ENCODE results near the gene PPARA. TPM values are rescaled to one million over a fixed set of nuclear protein-coding genes. Genes with fewer than 3 reads are reported as not detected.

The PPARA gene
- polyA plus RNA-seq, 1 donor from 2014 or later: 0.43 TPM

GRCh38 chr22:46290121-46290842 lies 140.0 kb downstream of the PPARA start:
- no peaks in the 10 kb centered on the region for H3K79me2 ChIP-seq (replicated peaks; ENCODE audit: insufficient read depth, low read length)
- H3K9me3 ChIP-seq (ENCODE audit: low read length): no peaks in the 10 kb centered on the region
- H3K9me2 ChIP-seq (ENCODE audit: insufficient read depth, low read length): no peaks in the 10 kb centered on the region
- H3K27me3 ChIP-seq (ENCODE audit: insufficient read depth, low read depth, low read length): no peaks in the 10 kb centered on the region
- H3K4me3 ChIP-seq (ENCODE audit: low read length): no peak overlapping the region
- H3K36me3 ChIP-seq (ENCODE audit: insufficient read depth, low read length): no peaks in the 10 kb centered on the region
- H4K20me1 ChIP-seq (ENCODE audit: insufficient read depth): no peaks in the 10 kb centered on the region
- no peak for TF ChIP-seq TAF1 (IDR thresholded peaks at IDR 0.05; ENCODE audit: low read depth)
- no peak for TF ChIP-seq MXI1 (conservative IDR thresholded peaks at IDR 0.05; ENCODE audit: poor library complexity, severe bottlenecking)
- TF ChIP-seq EZH2 (IDR thresholded peaks at IDR 0.05; ENCODE audit: borderline replicate concordance, insufficient read depth, low read length, poor library complexity, severe bottlenecking): no peak
- no peak for TF ChIP-seq SMC3 (conservative IDR thresholded peaks at IDR 0.05; ENCODE audit: poor library complexity)
- TF ChIP-seq CTCF (IDR thresholded peaks at IDR 0.05; ENCODE audit: poor library complexity, severe bottlenecking): no peak
- TF ChIP-seq RAD21 (conservative IDR thresholded peaks at IDR 0.05): no peak
- no peak for TF ChIP-seq POLR2AphosphoS5 (IDR thresholded peaks at IDR 0.05)
- TF ChIP-seq, protein P1, sequence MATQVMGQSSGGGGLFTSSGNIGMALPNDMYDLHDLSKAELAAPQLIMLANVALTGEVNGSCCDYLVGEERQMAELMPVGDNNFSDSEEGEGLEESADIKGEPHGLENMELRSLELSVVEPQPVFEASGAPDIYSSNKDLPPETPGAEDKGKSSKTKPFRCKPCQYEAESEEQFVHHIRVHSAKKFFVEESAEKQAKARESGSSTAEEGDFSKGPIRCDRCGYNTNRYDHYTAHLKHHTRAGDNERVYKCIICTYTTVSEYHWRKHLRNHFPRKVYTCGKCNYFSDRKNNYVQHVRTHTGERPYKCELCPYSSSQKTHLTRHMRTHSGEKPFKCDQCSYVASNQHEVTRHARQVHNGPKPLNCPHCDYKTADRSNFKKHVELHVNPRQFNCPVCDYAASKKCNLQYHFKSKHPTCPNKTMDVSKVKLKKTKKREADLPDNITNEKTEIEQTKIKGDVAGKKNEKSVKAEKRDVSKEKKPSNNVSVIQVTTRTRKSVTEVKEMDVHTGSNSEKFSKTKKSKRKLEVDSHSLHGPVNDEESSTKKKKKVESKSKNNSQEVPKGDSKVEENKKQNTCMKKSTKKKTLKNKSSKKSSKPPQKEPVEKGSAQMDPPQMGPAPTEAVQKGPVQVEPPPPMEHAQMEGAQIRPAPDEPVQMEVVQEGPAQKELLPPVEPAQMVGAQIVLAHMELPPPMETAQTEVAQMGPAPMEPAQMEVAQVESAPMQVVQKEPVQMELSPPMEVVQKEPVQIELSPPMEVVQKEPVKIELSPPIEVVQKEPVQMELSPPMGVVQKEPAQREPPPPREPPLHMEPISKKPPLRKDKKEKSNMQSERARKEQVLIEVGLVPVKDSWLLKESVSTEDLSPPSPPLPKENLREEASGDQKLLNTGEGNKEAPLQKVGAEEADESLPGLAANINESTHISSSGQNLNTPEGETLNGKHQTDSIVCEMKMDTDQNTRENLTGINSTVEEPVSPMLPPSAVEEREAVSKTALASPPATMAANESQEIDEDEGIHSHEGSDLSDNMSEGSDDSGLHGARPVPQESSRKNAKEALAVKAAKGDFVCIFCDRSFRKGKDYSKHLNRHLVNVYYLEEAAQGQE (IDR thresholded peaks at IDR 0.05; ENCODE audit: borderline replicate concordance): no peak
- TF ChIP-seq EP300 (conservative IDR thresholded peaks at IDR 0.05; ENCODE audit: poor library complexity, severe bottlenecking): no peak
- no peaks in the 10 kb centered on the region for H3F3A ChIP-seq (ENCODE audit: insufficient read depth, low read length, poor library complexity, severe bottlenecking)
- H2AFZ ChIP-seq (ENCODE audit: low read depth, low read length): no peak overlapping the region
- H3K27ac ChIP-seq (ENCODE audit: low read length): no peak overlapping the region
- no peak overlapping the region for H3K9ac ChIP-seq (ENCODE audit: low read length)
- H3K4me2 ChIP-seq (ENCODE audit: low read length): no peak overlapping the region

GRCh38 chr22:46290843-46291785 lies 140.8 kb downstream of the PPARA start:
- no peak overlapping the region for H3K9ac ChIP-seq (ENCODE audit: low read length)
- no peaks in the 10 kb centered on the region for H4K20me1 ChIP-seq (ENCODE audit: insufficient read depth)
- no peaks in the 10 kb centered on the region for H3K36me3 ChIP-seq (ENCODE audit: insufficient read depth, low read length)
- H3K27me3 ChIP-seq (ENCODE audit: insufficient read depth, low read depth, low read length): no peaks in the 10 kb centered on the region
- H3K27ac ChIP-seq (ENCODE audit: low read length): no peak overlapping the region
- H3K4me3 ChIP-seq (ENCODE audit: low read length): no peak overlapping the region
- H3K9me2 ChIP-seq (ENCODE audit: insufficient read depth, low read length): no peaks in the 10 kb centered on the region
- TF ChIP-seq EZH2 (IDR thresholded peaks at IDR 0.05; ENCODE audit: borderline replicate concordance, insufficient read depth, low read length, poor library complexity, severe bottlenecking): no peak
- TF ChIP-seq TAF1 (IDR thresholded peaks at IDR 0.05; ENCODE audit: low read depth): no peak
- TF ChIP-seq CTCF (IDR thresholded peaks at IDR 0.05; ENCODE audit: poor library complexity, severe bottlenecking): no peak
- TF ChIP-seq, protein P1 (IDR thresholded peaks at IDR 0.05; ENCODE audit: borderline replicate concordance): no peak
- H3K9me3 ChIP-seq (ENCODE audit: low read length): no peaks in the 10 kb centered on the region
- H2AFZ ChIP-seq (ENCODE audit: low read depth, low read length): no peak overlapping the region
- H3K79me2 ChIP-seq (replicated peaks; ENCODE audit: insufficient read depth, low read length): no peaks in the 10 kb centered on the region
- no peaks in the 10 kb centered on the region for H3F3A ChIP-seq (ENCODE audit: insufficient read depth, low read length, poor library complexity, severe bottlenecking)
- no peak overlapping the region for H3K4me2 ChIP-seq (ENCODE audit: low read length)
